ENCODE results near the gene PTPRK. TPM values are rescaled to one million over a fixed set of nuclear protein-coding genes. Genes with fewer than 3 reads are reported as not detected.

PTPRK gene
- total and polyA plus RNA-seq, 10 of the 15 experiments (the other 5 are each of a cell fraction or from before 2014, with no cell fraction given), result 0.23 to 1.9 (median 0.55) TPM

GRCh38 chr6:128415387-128415786 is 105.0 kb downstream of the PTPRK start:
- BruUV-seq (replicated peaks), result no TSS peak
- ChIA-PET RAD21 (ENCODE audit: unreplicated experiment) (no interaction called here), SMC1A (ENCODE audit: uncharacterized antibody, unreplicated experiment) (no interaction called here), POLR2A (interaction anchor here (0.6 kb wide), 1 partner anchor 133 kb away, joined by 3 read pairs; no protein-coding TSS in a partner anchor), CTCF (no interaction called here)
- Histone ChIP-seq H3K4me3 (no peak overlapping the region), H3K27ac (ENCODE audit: control insufficient read depth, insufficient read depth) (no peak overlapping the region), H4K20me1 (ENCODE audit: control insufficient read depth, insufficient read depth) (no peaks in the 10 kb centered on the region), H3K4me1 (ENCODE audit: control insufficient read depth, insufficient read depth, low read length) (no peaks in the 10 kb centered on the region), H2AFZ (ENCODE audit: control insufficient read depth, low read depth, low read length) (no peak overlapping the region), H3K9ac (ENCODE audit: control insufficient read depth, insufficient read depth, low read length) (no peak overlapping the region), H3K36me3 (ENCODE audit: control insufficient read depth in 2 of 2, insufficient read depth in 2 of 2, low read length in 1 of 2) (no peaks in the 10 kb centered on the region), H3K79me2 (ENCODE audit: control insufficient read depth, insufficient read depth, low read length) (no peaks in the 10 kb centered on the region), H3K9me3 (replicated peaks; ENCODE audit: control insufficient read depth, insufficient read depth, low read length) (no peaks in the 10 kb centered on the region), H3K27me3 (replicated peaks in 1 of 2; ENCODE audit: control insufficient read depth in 2 of 2, insufficient read depth in 2 of 2, low read length in 1 of 2) (no peaks in the 10 kb centered on the region), H3K4me2 (ENCODE audit: control insufficient read depth, insufficient read depth) (no peak overlapping the region)
- intact Hi-C loops (cut with micrococcal nuclease; ENCODE audit: unreplicated experiment), result no loop called here
- no peak for ATAC-seq
- DNase-seq (ENCODE audit: low read depth, low spot score), result no peak
- WGBS (ENCODE audit: insufficient coverage, insufficient replicate concordance, low lambda C conversion rate, missing lambda C conversion rate), result 40% methylated on average over 1 of the region's 1 CpG
- FAIRE-seq, result no peak
- no peak for TF ChIP-seq ZNF687 (IDR thresholded peaks at IDR 0.05)
- TF ChIP-seq LARP7 (IDR thresholded peaks at IDR 0.05), result no peak
- no peak for TF ChIP-seq ESRRA (IDR thresholded peaks at IDR 0.05; ENCODE audit: low read length)
- TF ChIP-seq SMARCA5 (IDR thresholded peaks at IDR 0.05), result no peak
- TF ChIP-seq SREBF2 (IDR thresholded peaks at IDR 0.05; ENCODE audit: low read length), result no peak
- no peak for TF ChIP-seq MLLT1 (IDR thresholded peaks at IDR 0.05)
- no peak for TF ChIP-seq RAD51 (IDR thresholded peaks at IDR 0.05)
- no peak for TF ChIP-seq EGR1 (IDR thresholded peaks at IDR 0.05; ENCODE audit: borderline replicate concordance in 1 of 2, low read depth in 2 of 2, low read length in 2 of 2)
- TF ChIP-seq IRF5 (IDR thresholded peaks at IDR 0.05; ENCODE audit: borderline replicate concordance), result no peak
- no peak for TF ChIP-seq ETV6 (conservative IDR thresholded peaks at IDR 0.05 in 1 of 2, IDR thresholded peaks at IDR 0.05 in 1 of 2; ENCODE audit: borderline replicate concordance in 1 of 2, low read depth in 1 of 2)
- no peak for TF ChIP-seq ZNF622 (IDR thresholded peaks at IDR 0.05)
- no peak for TF ChIP-seq EP300 (IDR thresholded peaks at IDR 0.05; ENCODE audit: borderline replicate concordance in 1 of 2, control insufficient read depth in 1 of 2, low read depth in 2 of 2, low read length in 2 of 2)
- no peak for TF ChIP-seq CEBPB (IDR thresholded peaks at IDR 0.05; ENCODE audit: borderline replicate concordance in 1 of 2, low read depth in 2 of 2, low read length in 2 of 2)
- in situ Hi-C loops (cut with MboI), result no loop called here

Measured in GM12878 (cell line).